GM18951 (cell line): ENCODE data around the gene TLR4.

ENCODE experiments used
- POLR2A ChIP-seq: IDR thresholded peaks from 4 replicates; pipeline ENCODE4 v1.6.1; 2011; ENCODE audit warnings: mild to moderate bottlenecking; ENCODE audit not compliant: insufficient read length, insufficient read depth; ENCODE audit errors: extremely low read depth
- in situ Hi-C: fragments of 300-500 bp; cut with MboI; formaldehyde crosslinking; loops from one replicate; pipeline ENCODE4 v1.12.0; 2022; ENCODE audit warnings: low sequenced_read_pairs, mixed read lengths, inconsistent platforms; ENCODE audit not compliant: unreplicated experiment

TLR4 gene

DNA sequence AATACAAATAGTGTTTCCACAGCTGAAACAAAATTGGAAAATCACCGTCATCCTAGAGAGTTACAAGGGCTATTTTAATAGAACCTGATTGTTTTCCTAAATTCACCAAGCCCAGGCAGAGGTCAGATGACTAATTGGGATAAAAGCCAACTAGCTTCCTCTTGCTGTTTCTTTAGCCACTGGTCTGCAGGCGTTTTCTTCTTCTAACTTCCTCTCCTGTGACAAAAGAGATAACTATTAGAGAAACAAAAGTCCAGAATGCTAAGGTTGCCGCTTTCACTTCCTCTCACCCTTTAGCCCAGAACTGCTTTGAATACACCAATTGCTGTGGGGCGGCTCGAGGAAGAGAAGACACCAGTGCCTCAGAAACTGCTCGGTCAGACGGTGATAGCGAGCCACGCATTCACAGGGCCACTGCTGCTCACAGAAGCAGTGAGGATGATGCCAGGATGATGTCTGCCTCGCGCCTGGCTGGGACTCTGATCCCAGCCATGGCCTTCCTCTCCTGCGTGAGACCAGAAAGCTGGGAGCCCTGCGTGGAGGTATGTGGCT, at the start of gene TLR4:
Gene TLR4 (plus strand): TSS at position 380 of the 552 bp plus-strand sequence. CDS start 70 bp downstream, at position 450.
- in situ Hi-C loops, result no loop called here
- TF ChIP-seq POLR2A, result peak; percentile 51

DNA sequence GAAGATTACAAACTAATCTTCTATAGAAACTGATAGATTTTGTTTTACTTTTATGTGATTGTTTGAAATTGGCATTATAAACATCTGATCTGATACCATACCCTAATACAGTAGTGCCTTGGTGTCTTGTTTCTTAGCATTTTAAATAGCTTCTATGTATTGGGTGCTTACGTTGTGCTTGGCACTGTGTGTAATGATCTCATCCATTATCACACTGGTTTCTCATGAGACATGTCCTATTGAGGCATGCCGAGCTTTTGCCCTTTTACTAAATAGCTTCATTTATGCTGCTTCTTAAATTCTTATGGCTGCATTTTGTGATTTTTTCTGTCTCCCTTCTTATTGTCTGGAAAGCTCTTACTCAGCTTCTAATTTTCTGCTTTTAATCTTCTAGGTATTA, 48.2 kb upstream of the TLR4 start:
- in situ Hi-C loops, result no loop called here
- no peak for TF ChIP-seq POLR2A

DNA sequence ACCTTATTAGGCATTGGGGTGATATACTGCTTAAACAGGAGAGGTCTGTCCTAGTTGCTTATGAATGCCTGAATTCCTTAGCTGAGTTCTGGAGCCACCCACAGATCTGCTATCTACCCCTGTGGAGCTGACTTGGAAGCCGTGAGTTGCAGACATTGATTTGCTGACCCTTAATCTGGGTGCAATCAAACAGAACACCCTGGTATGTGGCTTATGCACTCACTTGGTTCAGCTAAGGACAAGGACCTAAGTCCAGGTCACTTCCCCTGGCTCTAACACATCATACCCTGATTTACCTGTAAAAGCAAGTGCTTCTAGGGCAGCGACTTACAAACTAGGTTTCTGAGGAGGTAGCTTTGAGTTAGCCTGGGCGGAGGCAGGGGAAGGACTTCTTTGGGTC, 41.6 kb upstream of the TLR4 start:
- in situ Hi-C loops, result no loop called here

DNA sequence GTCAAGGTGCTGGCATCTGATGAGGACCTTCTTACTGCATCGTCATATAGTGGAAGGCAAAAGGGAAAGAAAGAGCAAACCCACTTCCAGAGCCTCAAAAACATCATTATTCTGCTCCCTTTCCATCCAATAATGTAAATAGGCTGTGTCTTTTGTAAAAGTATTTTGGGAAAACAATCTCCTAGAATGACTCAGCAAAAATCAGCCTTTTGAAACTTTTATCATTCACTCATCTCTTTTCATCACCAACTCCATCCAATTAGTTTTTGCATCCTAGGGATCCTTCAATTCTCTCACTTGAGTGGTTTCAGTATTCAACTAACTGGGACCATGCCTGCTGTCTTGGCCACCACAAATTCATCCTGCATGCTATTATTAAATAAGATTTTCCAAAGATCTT, 39.8 kb upstream of the TLR4 start:
- TF ChIP-seq POLR2A, result no peak

More for the DNA sequence above, 41.6 kb upstream of the TLR4 start:
- TF ChIP-seq POLR2A, result no peak

DNA sequence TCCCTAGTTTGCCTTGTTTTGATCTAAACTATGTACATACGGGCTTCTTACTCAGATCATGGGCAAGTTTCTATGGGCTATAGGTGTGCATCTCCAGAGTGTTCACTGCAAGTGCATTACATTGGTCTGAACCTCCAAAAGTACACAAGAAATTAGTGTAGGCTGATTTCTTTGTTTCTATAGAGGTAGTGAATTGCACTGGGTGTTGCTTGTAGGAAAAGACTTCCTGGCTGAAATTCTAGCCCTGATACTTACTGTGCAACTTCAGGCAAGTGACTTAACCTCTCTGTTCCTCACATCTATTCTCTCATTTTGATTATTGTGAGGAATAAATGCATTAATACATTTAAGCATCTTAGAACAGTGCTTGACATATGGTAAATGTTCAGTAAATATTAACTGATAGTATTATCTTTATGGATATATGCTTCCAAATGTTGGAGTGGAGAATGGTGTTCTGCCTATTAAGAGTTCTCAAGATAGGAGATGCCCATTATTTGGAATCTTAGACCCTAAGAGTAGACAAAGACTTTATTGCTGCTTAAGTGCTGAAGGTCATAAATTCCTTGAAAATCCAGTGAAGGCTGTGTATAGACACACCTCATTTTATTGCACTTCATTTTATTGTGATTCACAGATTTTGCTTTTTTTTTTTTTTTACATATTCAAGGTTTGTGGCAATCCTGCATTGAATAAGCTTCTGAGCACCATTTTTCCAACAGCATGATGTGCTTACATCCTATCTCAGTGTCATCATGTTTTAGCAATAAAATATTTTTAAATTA, 38.4 kb upstream of the TLR4 start:
- no peak for TF ChIP-seq POLR2A
- in situ Hi-C loops, result no loop called here

More for the DNA sequence above, 39.8 kb upstream of the TLR4 start:
- in situ Hi-C loops, result no loop called here

DNA sequence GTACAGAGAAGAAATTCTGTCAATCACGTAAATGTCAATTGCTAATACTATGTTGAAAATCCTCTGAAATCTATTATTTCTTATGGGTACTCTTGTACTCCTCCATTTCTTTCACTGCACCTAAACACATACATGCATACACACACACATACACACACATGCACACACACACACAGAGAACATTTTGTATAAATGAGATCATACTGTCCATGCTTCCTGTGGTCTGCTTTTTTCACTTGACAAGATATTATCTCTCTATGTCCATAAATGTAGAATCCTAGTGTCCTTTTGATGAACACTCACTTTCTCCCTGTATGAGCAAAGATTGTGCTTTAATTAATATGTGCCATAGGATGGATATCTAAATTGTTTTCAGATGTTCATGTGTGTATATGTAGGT, 32.7 kb upstream of the TLR4 start:
- no peak for TF ChIP-seq POLR2A
- in situ Hi-C loops, result no loop called here

DNA sequence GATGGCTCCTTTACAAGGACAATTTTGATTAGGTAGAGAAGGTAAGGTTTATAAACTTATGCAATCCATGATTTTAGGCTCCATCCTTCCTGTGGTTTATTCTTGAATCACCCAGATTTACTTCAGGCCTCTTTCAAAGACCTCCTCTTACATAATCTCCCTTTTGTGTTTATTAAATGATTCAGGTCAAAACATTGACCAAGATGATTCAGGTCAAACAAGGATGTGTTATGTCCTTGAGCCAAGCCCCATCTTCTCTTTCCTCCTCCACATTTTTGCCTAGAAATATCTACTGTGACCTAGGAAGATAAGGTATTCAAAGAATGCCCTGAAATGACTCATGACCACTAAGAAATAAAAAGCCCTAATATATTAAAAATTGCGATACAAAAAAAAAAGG, 31.8 kb upstream of the TLR4 start:
- in situ Hi-C loops, result no loop called here

DNA sequence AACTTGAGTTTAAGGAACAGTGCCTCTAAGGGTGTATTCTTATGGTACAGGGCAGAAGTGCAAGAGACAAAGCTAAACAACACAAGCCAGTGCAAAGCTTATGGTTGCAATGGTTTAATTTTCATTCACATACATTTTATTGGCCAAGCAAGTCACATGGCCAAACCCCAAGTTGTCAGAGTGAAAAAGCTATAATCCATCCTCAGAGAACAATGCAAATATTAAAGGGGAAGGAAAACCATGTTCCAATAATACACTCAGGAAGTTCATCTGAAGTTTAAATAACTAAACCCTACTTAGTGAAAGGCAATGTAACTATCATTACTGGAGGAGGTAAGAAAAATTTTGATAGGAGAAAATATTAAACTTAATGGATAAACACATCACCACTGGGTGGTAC, 26.6 kb upstream of the TLR4 start:
- no peak for TF ChIP-seq POLR2A
- in situ Hi-C loops, result no loop called here

More for the DNA sequence above, 31.8 kb upstream of the TLR4 start:
- TF ChIP-seq POLR2A, result no peak

DNA sequence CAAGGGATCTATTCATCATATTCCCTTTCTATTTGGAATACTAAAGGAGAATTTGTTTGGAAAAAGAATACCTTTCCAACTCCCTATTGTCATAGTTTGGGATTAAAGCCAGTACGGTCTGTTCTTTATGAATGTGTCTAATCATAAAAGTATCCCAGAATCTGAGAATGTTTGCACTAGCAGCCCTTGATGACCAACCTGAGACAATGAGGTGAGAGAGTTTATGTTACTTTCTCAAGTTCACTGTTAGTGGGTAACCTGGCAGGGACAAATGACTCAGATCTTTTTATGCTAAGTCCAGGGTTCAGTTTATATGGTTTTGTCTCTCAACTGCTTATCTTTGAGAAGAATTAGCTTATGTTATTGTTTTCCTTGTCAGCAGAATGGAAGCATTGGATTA, 25.3 kb upstream of the TLR4 start:
- TF ChIP-seq POLR2A, result no peak
- in situ Hi-C loops, result no loop called here

DNA sequence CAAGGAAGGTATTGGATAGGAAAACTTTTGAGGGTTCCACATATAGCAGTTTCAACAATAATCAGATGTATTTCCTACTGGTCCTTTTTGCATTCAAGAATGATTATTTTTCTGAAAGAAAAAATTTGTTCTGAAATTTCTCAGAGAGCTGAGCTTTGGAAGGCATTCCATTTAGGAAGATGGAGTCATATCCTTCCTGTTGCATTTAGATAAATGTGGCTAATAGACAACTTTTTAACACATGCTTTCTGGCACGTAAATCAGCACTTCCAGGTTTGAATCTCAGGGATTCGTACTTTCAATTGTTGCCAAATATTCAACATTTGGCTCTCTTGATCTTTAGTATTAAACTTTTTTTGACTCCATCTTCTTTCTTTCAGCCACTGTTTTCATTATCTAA, 24.8 kb upstream of the TLR4 start:
- in situ Hi-C loops, result no loop called here
- TF ChIP-seq POLR2A, result no peak

DNA sequence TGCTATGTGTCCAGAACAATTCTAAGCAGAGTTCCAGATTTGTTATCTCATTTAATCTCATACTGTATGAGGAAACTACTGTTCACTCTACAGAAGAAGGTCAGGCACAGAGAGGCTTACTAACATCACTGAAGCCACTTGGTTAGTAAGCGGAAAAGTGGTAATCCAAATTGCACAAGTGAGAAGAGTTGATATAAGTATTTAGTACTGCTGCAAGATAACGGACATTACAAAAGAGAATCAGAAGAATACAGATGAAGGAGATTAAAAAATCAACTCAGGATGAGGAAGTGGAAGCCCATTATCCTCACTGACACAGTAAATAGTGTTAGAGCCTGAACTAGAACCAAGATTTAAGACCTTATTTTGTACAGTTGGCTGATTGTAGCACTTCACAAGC, 22.3 kb upstream of the TLR4 start:
- TF ChIP-seq POLR2A, result no peak
- in situ Hi-C loops, result no loop called here

DNA sequence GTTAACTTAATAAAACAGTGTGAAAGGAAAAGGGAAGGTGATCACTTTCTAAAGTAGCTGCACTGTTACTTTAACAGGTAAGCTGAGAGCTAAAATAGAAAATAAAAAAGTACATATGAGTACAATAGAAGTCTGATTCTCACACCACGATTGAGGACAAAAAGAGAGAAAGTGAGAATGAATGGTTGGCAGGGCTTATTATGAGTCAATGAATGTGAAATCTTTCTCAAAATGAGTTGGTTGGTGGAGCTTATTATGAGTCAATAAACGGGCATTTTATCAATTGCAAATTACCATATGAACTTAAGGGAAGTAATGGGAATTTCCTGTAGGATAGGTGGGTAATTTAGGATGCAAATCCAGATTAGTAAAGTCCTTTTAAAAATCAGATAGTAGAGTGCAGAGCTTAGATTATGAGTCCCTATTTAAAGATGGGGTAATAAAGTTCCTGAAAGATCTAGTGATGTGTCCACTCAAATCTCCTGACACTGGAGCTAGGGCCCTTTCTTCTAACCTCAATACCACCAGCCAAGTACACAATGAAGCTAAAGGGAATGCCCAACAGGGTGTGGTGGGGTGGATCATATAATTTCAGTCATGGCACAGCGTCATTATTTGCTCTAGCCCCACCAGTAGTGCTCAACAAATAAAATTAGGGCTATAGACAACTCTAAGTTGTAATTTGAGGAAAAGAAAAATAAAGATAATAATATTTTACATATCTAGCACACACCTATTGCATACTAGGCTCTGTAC, 21.1 kb upstream of the TLR4 start:
- no peak for TF ChIP-seq POLR2A
- in situ Hi-C loops, result no loop called here

DNA sequence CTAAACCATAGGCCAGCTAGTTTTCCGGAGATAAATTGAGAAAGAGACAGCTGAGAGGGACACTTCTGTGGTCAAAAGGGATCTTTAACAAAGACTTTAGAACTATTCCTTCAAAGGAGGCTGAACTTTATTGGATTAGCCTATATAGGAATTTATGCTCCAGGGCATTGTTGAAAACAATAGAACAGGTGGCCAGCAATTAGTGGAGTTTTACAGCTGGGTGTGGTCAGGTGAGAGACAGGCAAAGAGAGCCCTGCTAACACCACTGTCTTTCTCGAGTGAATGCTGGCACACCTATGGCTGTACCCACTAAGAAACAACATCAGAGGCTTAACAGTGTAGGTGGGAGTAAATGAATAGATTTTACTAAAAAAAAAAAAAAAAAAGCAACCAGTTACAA, 16.7 kb upstream of the TLR4 start:
- TF ChIP-seq POLR2A, result no peak
- in situ Hi-C loops, result no loop called here

DNA sequence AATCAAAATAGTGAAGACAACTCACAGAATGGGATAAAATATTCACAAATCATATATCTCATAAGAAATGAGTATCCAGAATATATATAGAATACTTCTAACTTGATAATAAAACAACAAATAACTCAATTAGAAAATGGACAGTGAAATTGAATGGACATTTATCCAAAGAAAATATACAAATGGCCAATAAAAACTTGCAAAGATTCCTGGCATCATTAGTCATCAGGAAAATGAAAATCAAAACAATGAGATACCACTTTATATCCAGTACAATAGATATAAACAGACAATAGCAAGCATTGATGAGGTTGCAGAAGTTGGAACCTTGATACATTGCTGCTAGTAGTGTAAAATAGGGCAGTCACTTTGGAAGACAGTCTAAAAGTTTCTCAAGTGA, 12.8 kb upstream of the TLR4 start:
- in situ Hi-C loops, result no loop called here

More for the DNA sequence above, 12.8 kb upstream of the TLR4 start:
- TF ChIP-seq POLR2A, result no peak
